Keratinocyte (primary cell): Measurements from ENCODE around the gene SMIM28. TPM values are rescaled to one million over a fixed set of nuclear protein-coding genes. Genes with fewer than 3 reads are reported as not detected.

Experiments
- DNase-seq: peaks from one replicate; pipeline ENCODE4 v3.0.0-alpha.2; 2011; ENCODE audit warnings: low read depth, missing footprints, low spot score
- FAIRE-seq: peaks from 2 replicates; lab custom pipeline; 2011; peaks lifted over from hg19 to GRCh38; lab: Jason Lieb, UNC
- H2AFZ ChIP-seq: 2 replicates; pipeline ENCODE4 v1.6.0; 2012; ENCODE audit warnings: low read length, control low read depth, inconsistent platforms; ENCODE audit not compliant: control insufficient read depth
- H3K27ac ChIP-seq: 2 replicates; pipeline ENCODE4 v1.5.1; 2011; ENCODE audit warnings: low read length; ENCODE audit not compliant: control insufficient read depth, insufficient read depth
- H3K27me3 ChIP-seq: 3 replicates; pipeline ENCODE4 v1.6.0; 2011; ENCODE audit warnings: low read length; ENCODE audit not compliant: control insufficient read depth, insufficient read depth; ENCODE audit errors: extremely low read depth
- H3K36me3 ChIP-seq, 2 experiments: 2 replicates in 1 of 2; 3 replicates in 1 of 2; pipeline ENCODE4 v1.5.1; 2011; ENCODE audit warnings: low read length in 2 of 2, mild to moderate bottlenecking in 1 of 2; ENCODE audit not compliant: control insufficient read depth in 2 of 2, insufficient read depth in 2 of 2; ENCODE audit errors: extremely low read depth in 1 of 2
- H3K4me1 ChIP-seq: 3 replicates; pipeline ENCODE4 v1.5.1; 2011; ENCODE audit warnings: low read length; ENCODE audit not compliant: control insufficient read depth, insufficient read depth; ENCODE audit errors: extremely low read depth
- H3K4me2 ChIP-seq: 3 replicates; pipeline ENCODE4 v1.6.0; 2011; ENCODE audit warnings: low read depth, low read length; ENCODE audit not compliant: control insufficient read depth, insufficient read depth; ENCODE audit errors: extremely low read depth
- H3K4me3 ChIP-seq, 3 experiments: fragments of 200-600 bp in 1 of 3; sonication (generic) in 1 of 3; 2 replicates in 2 of 3; 3 replicates in 1 of 3; pipeline ENCODE4 v1.5.1; 2011 to 2016; ENCODE audit warnings: low read length in 3 of 3, mild to moderate bottlenecking in 3 of 3, control low read depth in 2 of 3, inconsistent platforms in 1 of 3, low read depth in 1 of 3, mixed read lengths in 1 of 3, mixed run types in 1 of 3, moderate library complexity in 1 of 3; ENCODE audit not compliant: control insufficient read depth in 2 of 3, insufficient read depth in 2 of 3; ENCODE audit errors: extremely low read depth in 1 of 3
- H3K79me2 ChIP-seq: 2 replicates; pipeline ENCODE4 v1.6.0; 2012; ENCODE audit warnings: low read length; ENCODE audit not compliant: control insufficient read depth, insufficient read depth
- H3K9ac ChIP-seq: 3 replicates; pipeline ENCODE4 v1.6.0; 2011; ENCODE audit warnings: low read length; ENCODE audit not compliant: control insufficient read depth, insufficient read depth; ENCODE audit errors: extremely low read depth
- H3K9me1 ChIP-seq: 3 replicates; pipeline ENCODE4 v1.6.0; 2011; ENCODE audit warnings: low read length; ENCODE audit not compliant: control insufficient read depth, insufficient read depth; ENCODE audit errors: extremely low read depth
- H3K9me3 ChIP-seq: 2 replicates; pipeline ENCODE4 v1.5.1; 2012; ENCODE audit warnings: low read depth, low read length; ENCODE audit not compliant: control insufficient read depth
- H4K20me1 ChIP-seq: 3 replicates; pipeline ENCODE4 v1.6.0; 2011; ENCODE audit warnings: low read length; ENCODE audit not compliant: control insufficient read depth, insufficient read depth; ENCODE audit errors: extremely low read depth
- CTCF ChIP-seq, 3 experiments: IDR thresholded peaks in 1 of 3; conservative IDR thresholded peaks in 1 of 3; optimal IDR thresholded peaks in 1 of 3; 2 replicates in 2 of 3; 3 replicates in 1 of 3; pipeline versions ENCODE3 to v1.5.1; 2011; ENCODE audit warnings: low read length in 3 of 3, mild to moderate bottlenecking in 3 of 3, moderate library complexity in 2 of 3, control low read depth in 1 of 3, inconsistent platforms in 1 of 3; ENCODE audit not compliant: insufficient read depth in 2 of 3; ENCODE audit errors: extremely low read depth in 1 of 3
- EZH2 ChIP-seq: IDR thresholded peaks from one replicate; pipeline ENCODE4 v1.6.1; 2012; ENCODE audit warnings: inconsistent platforms, mild to moderate bottlenecking, low read length, moderate library complexity
- dilution Hi-C: fragments of 300-500 bp; cut with MboI; formaldehyde crosslinking; loops from one replicate; pipeline ENCODE4 v1.7.0; 2020; ENCODE audit warnings: low sequenced_read_pairs; ENCODE audit not compliant: extremely low pct_ligation_motif_present
- polyA plus RNA-seq, 5 experiments: library from polyadenylated mRNA; depleted of rRNA in 3 of 5; stranded (reverse) in 3 of 5; stranded (forward) in 1 of 5; unstranded in 1 of 5; fragments of >200 nt; gene quantifications; 1 replicate in 1 of 5; 2 replicates in 3 of 5; 3 replicates in 1 of 5; pipeline versions ENCODE4 v1.2.1 to v1.2.3, GENCODE V29; 2011 to 2012; ENCODE audit warnings: missing spikeins in 2 of 5, low read depth in 1 of 5, low replicate concordance in 1 of 5

The SMIM28 gene
- polyA plus RNA-seq, 1 donor (not counting 4 experiments of a cell fraction or from before 2014, with no cell fraction given), result not detected

- FAIRE-seq, result no peak
- H3K9me3 ChIP-seq, result no peaks in the 10 kb centered on the region
Observed at GRCh38 chr6:138374815-138375214, 2.9 kb upstream of the SMIM28 start.

GRCh38 chr6:138377042-138377441, 663 bp upstream of the SMIM28 start:
- Histone ChIP-seq H2AFZ (no peak overlapping the region), H3K4me3 (no peak overlapping the region), H3K9me1 (no peaks in the 10 kb centered on the region), H3K4me1 (no peaks in the 10 kb centered on the region), H3K9ac (no peak overlapping the region), H3K9me3 (no peaks in the 10 kb centered on the region), H4K20me1 (no peaks in the 10 kb centered on the region), H3K79me2 (no peaks in the 10 kb centered on the region), H3K27me3 (no peaks in the 10 kb centered on the region), H3K36me3 (no peaks in the 10 kb centered on the region), H3K4me2 (no peak overlapping the region), H3K27ac (no peak overlapping the region)
- DNase-seq (no peak), FAIRE-seq (no peak)
- dilution Hi-C loops, result no loop called here
- no peak for TF ChIP-seq CTCF (optimal IDR thresholded peaks at IDR 0.05 in 1 of 3, IDR thresholded peaks at IDR 0.05 in 1 of 3, conservative IDR thresholded peaks at IDR 0.05 in 1 of 3; ENCODE audit: extremely low read depth in 1 of 3, insufficient read depth in 2 of 3, low read length in 3 of 3)
- no peak for TF ChIP-seq EZH2

More at GRCh38 chr6:138374815-138375214, 2.9 kb upstream of the SMIM28 start:
- H4K20me1 ChIP-seq, result no peaks in the 10 kb centered on the region
- H3K4me3 ChIP-seq, result no peak overlapping the region
- H3K4me2 ChIP-seq, result no peak overlapping the region
- no peaks in the 10 kb centered on the region for H3K4me1 ChIP-seq
- no peaks in the 10 kb centered on the region for H3K79me2 ChIP-seq
- no peaks in the 10 kb centered on the region for H3K36me3 ChIP-seq
- TF ChIP-seq CTCF (optimal IDR thresholded peaks at IDR 0.05 in 1 of 3, IDR thresholded peaks at IDR 0.05 in 1 of 3, conservative IDR thresholded peaks at IDR 0.05 in 1 of 3; ENCODE audit: extremely low read depth in 1 of 3, insufficient read depth in 2 of 3, low read length in 3 of 3) (no peak), EZH2 (no peak)
- dilution Hi-C loops, result no loop called here
- no peak overlapping the region for H2AFZ ChIP-seq
- no peak overlapping the region for H3K9ac ChIP-seq
- H3K27ac ChIP-seq, result no peak overlapping the region
- H3K27me3 ChIP-seq, result no peaks in the 10 kb centered on the region
- no peaks in the 10 kb centered on the region for H3K9me1 ChIP-seq
- no peak for DNase-seq
